HEK293 (cell line): Measurements from ENCODE around the gene FFAR4.

Experiments used
- CTCF ChIA-PET: fragments of 350-600 bp; formaldehyde crosslinking; extraction: SDS; loops from one replicate; lab custom pipeline; 2021; ENCODE audit warnings: antibody characterized with exemption; lab: Yijun Ruan, JAX
- POLR2A ChIA-PET: fragments of 300-600 bp; formaldehyde crosslinking; extraction: SDS; loops from one replicate; lab custom pipeline; 2020; ENCODE audit warnings: antibody characterized with exemption, inconsistent platforms; lab: Yijun Ruan, JAX
- H3K27ac ChIP-seq: fragments of 200-500 bp; sonication (Bioruptor generic); 2 replicates; pipeline ENCODE4 v1.5.1; 2014; ENCODE audit warnings: low read depth, low read length, control low read depth, inconsistent platforms; ENCODE audit errors: extremely low read depth
- H3K36me3 ChIP-seq, 2 experiments: fragments of 200-500 bp in 1 of 2; sonication (Bioruptor generic) in 1 of 2; 1 replicate in 1 of 2; 2 replicates in 1 of 2; pipeline ENCODE4 v1.5.1; 2014 to 2017; ENCODE audit warnings: inconsistent platforms in 2 of 2, low read length in 2 of 2; ENCODE audit not compliant: control insufficient read depth in 2 of 2, insufficient read depth in 1 of 2
- H3K4me1 ChIP-seq: fragments of 200-500 bp; sonication (Bioruptor generic); 2 replicates; pipeline ENCODE4 v1.5.1; 2014; ENCODE audit warnings: mild to moderate bottlenecking, low read length, inconsistent platforms; ENCODE audit not compliant: control insufficient read depth, insufficient read depth
- H3K4me3 ChIP-seq: 2 replicates; pipeline ENCODE4 v1.5.1; 2011; ENCODE audit warnings: low read depth, mild to moderate bottlenecking, control low read depth, low read length, moderate library complexity
- H3K9me3 ChIP-seq: fragments of 200-500 bp; sonication (Bioruptor generic); 2 replicates; pipeline ENCODE4 v1.5.1; 2014; ENCODE audit warnings: low read depth, low read length, inconsistent platforms; ENCODE audit not compliant: control insufficient read depth, insufficient read depth
- BCL11A ChIP-seq: fragments of 450-650 bp; formaldehyde crosslinking; IDR thresholded peaks from 2 replicates; pipeline ENCODE4 v1.5.1; 2016; ENCODE audit warnings: low read depth, missing biosample characterization, missing genetic modification characterization
- GLIS2 ChIP-seq: fragments of 450-650 bp; formaldehyde crosslinking; IDR thresholded peaks from 2 replicates; pipeline ENCODE4 v1.5.1; 2016; ENCODE audit warnings: missing biosample characterization, missing genetic modification characterization
- HIC1 ChIP-seq: fragments of 450-650 bp; formaldehyde crosslinking; IDR thresholded peaks from 2 replicates; pipeline ENCODE4 v1.5.1; 2016; ENCODE audit warnings: missing biosample characterization, missing genetic modification characterization
- KLF1 ChIP-seq: fragments of 450-650 bp; formaldehyde crosslinking; IDR thresholded peaks from 2 replicates; pipeline ENCODE4 v1.5.1; 2016; ENCODE audit warnings: missing biosample characterization, missing genetic modification characterization
- MEIS1 ChIP-seq: sonication (generic); formaldehyde crosslinking; IDR thresholded peaks from 2 replicates; pipeline ENCODE4 v1.8.1; 2022; ENCODE audit warnings: missing genetic modification reagents, mild to moderate bottlenecking, borderline replicate concordance
- SCRT2 ChIP-seq: fragments of 450-650 bp; formaldehyde crosslinking; IDR thresholded peaks from 2 replicates; pipeline ENCODE4 v1.5.1; 2016; ENCODE audit warnings: missing biosample characterization, missing genetic modification characterization
- ZBTB11 ChIP-seq: fragments of 450-650 bp; formaldehyde crosslinking; conservative IDR thresholded peaks from 2 replicates; pipeline ENCODE4 v1.5.1; 2016; ENCODE audit warnings: low read depth, missing biosample characterization, missing genetic modification characterization
- ZIC2 ChIP-seq: fragments of 450-650 bp; formaldehyde crosslinking; IDR thresholded peaks from 2 replicates; pipeline ENCODE4 v1.5.1; 2016; ENCODE audit warnings: missing biosample characterization, missing genetic modification characterization
- ZNF140 ChIP-seq: fragments of 450-650 bp; formaldehyde crosslinking; IDR thresholded peaks from 2 replicates; pipeline ENCODE4 v1.5.1; 2016; ENCODE audit warnings: missing biosample characterization, missing genetic modification characterization
- ZNF510 ChIP-seq: fragments of 450-650 bp; formaldehyde crosslinking; IDR thresholded peaks from 2 replicates; pipeline ENCODE4 v1.5.1; 2018; ENCODE audit warnings: mild to moderate bottlenecking, missing genetic modification characterization, missing biosample characterization; ENCODE audit not compliant: insufficient replicate concordance
- ZNF514 ChIP-seq: fragments of 450-650 bp; formaldehyde crosslinking; IDR thresholded peaks from 2 replicates; pipeline ENCODE4 v1.5.1; 2016; ENCODE audit warnings: missing biosample characterization, missing genetic modification characterization
- ZNF585B ChIP-seq: fragments of 450-650 bp; formaldehyde crosslinking; IDR thresholded peaks from 2 replicates; pipeline ENCODE4 v1.5.1; 2016; ENCODE audit warnings: missing biosample characterization, missing genetic modification characterization
- ZNF610 ChIP-seq: fragments of 450-650 bp; formaldehyde crosslinking; IDR thresholded peaks from 2 replicates; pipeline ENCODE4 v1.5.1; 2016; ENCODE audit warnings: missing biosample characterization, missing genetic modification characterization, borderline replicate concordance
- ZNF624 ChIP-seq: fragments of 450-650 bp; formaldehyde crosslinking; IDR thresholded peaks from 2 replicates; pipeline ENCODE4 v1.5.1; 2017; ENCODE audit warnings: missing biosample characterization, missing genetic modification characterization
- TF ChIP-seq, protein P1 (sequence below): fragments of 450-650 bp; formaldehyde crosslinking; IDR thresholded peaks from 2 replicates; pipeline ENCODE4 v1.5.1; 2016; ENCODE audit warnings: missing biosample characterization, missing genetic modification characterization
- TF ChIP-seq, protein P2 (sequence below): fragments of 450-650 bp; formaldehyde crosslinking; IDR thresholded peaks from 2 replicates; pipeline ENCODE4; 2016; ENCODE audit warnings: missing biosample characterization, missing genetic modification characterization

The FFAR4 gene

DNA sequence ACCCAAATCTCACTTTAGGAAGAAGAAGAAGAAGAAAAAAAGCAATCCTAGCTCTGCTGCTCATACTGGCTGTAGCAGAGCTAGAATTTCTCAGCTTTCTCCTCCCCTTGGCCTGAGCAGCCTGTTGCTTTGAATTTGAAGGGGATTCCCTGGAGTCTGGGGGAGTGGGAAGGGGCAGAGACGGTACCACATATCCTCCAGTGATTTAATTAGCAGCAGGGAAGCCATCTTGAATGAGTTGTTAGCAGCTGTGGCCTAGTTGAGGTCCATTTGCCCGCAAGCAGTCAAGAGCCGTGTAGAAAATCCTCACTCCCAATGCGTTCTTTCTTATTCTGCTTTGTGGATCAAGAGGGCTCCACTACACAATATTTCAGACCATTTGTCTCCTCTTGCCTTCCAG lies 62.4 kb downstream of the FFAR4 start:
- no peaks in the 10 kb centered on the region for H3K4me1 ChIP-seq
- ChIA-PET CTCF (no interaction called here), POLR2A (no interaction called here)
- no peak overlapping the region for H3K4me3 ChIP-seq
- H3K9me3 ChIP-seq = no peaks in the 10 kb centered on the region
- no peaks in the 10 kb centered on the region for H3K36me3 ChIP-seq
- H3K27ac ChIP-seq = no peak overlapping the region
- TF ChIP-seq ZNF140 (no peak), SCRT2 (tag by site-specific recombination) (peak; percentile 34; the same call in 1 of the 2 replicates)

DNA sequence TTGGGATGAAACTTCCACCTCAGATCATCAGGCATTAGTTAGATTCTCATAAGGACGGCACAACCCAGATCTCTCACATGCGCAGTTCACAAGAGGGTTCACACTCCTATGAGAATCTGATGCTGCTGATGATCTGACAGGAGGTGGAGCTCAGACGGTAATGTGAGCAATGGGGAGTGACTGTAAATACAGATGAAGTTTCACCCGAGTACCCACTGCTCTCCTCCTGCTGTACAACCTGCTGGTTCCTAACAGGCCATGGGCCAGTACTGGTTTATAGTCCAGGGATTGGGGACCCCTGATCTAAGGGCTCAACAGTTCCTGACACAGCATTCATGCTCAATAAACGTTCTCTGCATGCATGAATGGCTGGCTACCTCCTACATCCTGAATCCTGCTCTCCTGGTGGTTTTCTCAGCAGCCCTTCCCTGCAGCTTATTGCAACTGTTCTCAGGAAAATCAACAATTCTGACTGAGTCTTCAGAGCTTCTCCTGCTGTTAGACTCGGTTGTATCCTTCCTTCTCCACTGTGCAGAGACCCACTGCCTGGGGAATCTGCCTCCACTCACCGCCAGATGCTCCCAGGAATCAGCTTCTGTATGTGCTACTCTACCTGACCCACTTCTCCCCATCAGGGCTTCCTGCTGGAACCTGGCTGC lies 63.3 kb downstream of the FFAR4 start:
- Histone ChIP-seq H3K9me3 (no peaks in the 10 kb centered on the region), H3K27ac (no peak overlapping the region), H3K36me3 (no peaks in the 10 kb centered on the region), H3K4me1 (no peaks in the 10 kb centered on the region), H3K4me3 (no peak overlapping the region)
- CTCF ChIA-PET = interaction anchor here (0.6 to 0.7 kb wide), 2 partner anchors 61 to 596 kb away, joined by 3 read pairs; no protein-coding TSS in a partner anchor
- POLR2A ChIA-PET = no interaction called here
- TF ChIP-seq, protein P1, sequence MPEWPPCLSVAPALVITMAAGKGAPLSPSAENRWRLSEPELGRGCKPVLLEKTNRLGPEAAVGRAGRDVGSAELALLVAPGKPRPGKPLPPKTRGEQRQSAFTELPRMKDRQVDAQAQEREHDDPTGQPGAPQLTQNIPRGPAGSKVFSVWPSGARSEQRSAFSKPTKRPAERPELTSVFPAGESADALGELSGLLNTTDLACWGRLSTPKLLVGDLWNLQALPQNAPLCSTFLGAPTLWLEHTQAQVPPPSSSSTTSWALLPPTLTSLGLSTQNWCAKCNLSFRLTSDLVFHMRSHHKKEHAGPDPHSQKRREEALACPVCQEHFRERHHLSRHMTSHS (tag by site-specific recombination) = no peak
- peak; percentile 94 for TF ChIP-seq ZIC2 (tag by site-specific recombination)
- TF ChIP-seq ZNF610 = peak; percentile 94

GRCh38 chr10:93630625-93631557 lies 64.4 kb downstream of the FFAR4 start:
- H3K27ac ChIP-seq = no peak overlapping the region
- CTCF ChIA-PET = no interaction called here
- H3K36me3 ChIP-seq = no peaks in the 10 kb centered on the region
- TF ChIP-seq GLIS2 (no peak), ZNF585B (tag by site-specific recombination) (no peak), ZNF140 (no peak), ZNF624 (tag by site-specific recombination) (no peak), ZBTB11 (no peak), BCL11A (no peak), ZNF510 (no peak), KLF1 (no peak), MEIS1 (CRISPR knock-in tag) (no peak), ZNF610 (no peak), HIC1 (tag by site-specific recombination) (no peak), ZNF514 (no peak)
- TF ChIP-seq, protein P2, sequence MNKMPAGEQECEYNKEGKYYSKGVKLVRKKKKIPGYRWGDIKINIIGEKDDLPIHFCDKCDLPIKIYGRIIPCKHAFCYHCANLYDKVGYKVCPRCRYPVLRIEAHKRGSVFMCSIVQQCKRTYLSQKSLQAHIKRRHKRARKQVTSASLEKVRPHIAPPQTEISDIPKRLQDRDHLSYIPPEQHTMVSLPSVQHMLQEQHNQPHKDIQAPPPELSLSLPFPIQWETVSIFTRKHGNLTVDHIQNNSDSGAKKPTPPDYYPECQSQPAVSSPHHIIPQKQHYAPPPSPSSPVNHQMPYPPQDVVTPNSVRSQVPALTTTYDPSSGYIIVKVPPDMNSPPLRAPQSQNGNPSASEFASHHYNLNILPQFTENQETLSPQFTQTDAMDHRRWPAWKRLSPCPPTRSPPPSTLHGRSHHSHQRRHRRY = no peak
- TF ChIP-seq, all 188 proteins: peak for 0
- Histone ChIP-seq H3K4me3 (no peak overlapping the region), H3K4me1 (no peaks in the 10 kb centered on the region), H3K9me3 (no peaks in the 10 kb centered on the region)
- POLR2A ChIA-PET = no interaction called here
